Smooth muscle cell (in vitro differentiated cells): ENCODE measurements around the gene TMEM121B. TPM values are rescaled to one million over a fixed set of nuclear protein-coding genes. Genes with fewer than 3 reads are reported as not detected.
"Not testable (repeated sequence)": the region's sequence is repeated elsewhere in the genome, so short reads cannot be mapped to it uniquely, and the experiment has no call there.

Source experiments
- DNase-seq: peaks from one replicate; lab custom pipeline; 2025; ENCODE audit not compliant: unreplicated experiment; lab: John Stamatoyannopoulos, UW
- H2AFZ ChIP-seq: fragments of 200-600 bp; sonication (generic); 2 replicates; pipeline ENCODE4 v1.6.0; 2016; ENCODE audit warnings: antibody characterized with exemption, low read depth, mild to moderate bottlenecking
- H3F3A ChIP-seq: fragments of 200-600 bp; sonication (generic); 2 replicates; pipeline ENCODE4 v1.6.0; 2017; ENCODE audit warnings: antibody characterized with exemption, low read depth
- H3K27ac ChIP-seq: fragments of 200-600 bp; sonication (generic); 2 replicates; pipeline ENCODE4 v1.5.1; 2016; ENCODE audit warnings: low read depth, mild to moderate bottlenecking
- H3K27me3 ChIP-seq: fragments of 200-600 bp; sonication (generic); 2 replicates; pipeline ENCODE4 v1.6.1; 2016; ENCODE audit warnings: low read depth, mild to moderate bottlenecking
- H3K36me3 ChIP-seq: fragments of 200-600 bp; sonication (generic); 2 replicates; pipeline ENCODE4 v1.5.1; 2016; ENCODE audit warnings: low read depth
- H3K4me1 ChIP-seq: fragments of 200-600 bp; sonication (generic); 2 replicates; pipeline ENCODE4 v1.5.1; 2016; ENCODE audit warnings: low read depth
- H3K4me2 ChIP-seq: fragments of 200-600 bp; sonication (generic); 2 replicates; pipeline ENCODE4 v1.6.0; 2016; ENCODE audit warnings: mild to moderate bottlenecking
- H3K4me3 ChIP-seq: fragments of 200-600 bp; sonication (generic); 2 replicates; pipeline ENCODE4 v1.5.1; 2016; ENCODE audit warnings: mild to moderate bottlenecking
- H3K79me2 ChIP-seq: fragments of 200-600 bp; sonication (generic); 2 replicates; pipeline ENCODE4 v1.6.0; 2016; ENCODE audit warnings: low read depth, mild to moderate bottlenecking
- H3K9ac ChIP-seq: fragments of 200-600 bp; sonication (generic); 2 replicates; pipeline ENCODE4 v1.6.0; 2016; ENCODE audit warnings: low read depth
- H3K9me3 ChIP-seq: fragments of 200-600 bp; sonication (generic); replicated peaks from 2 replicates; pipeline ENCODE4 v1.5.1; 2016; ENCODE audit warnings: low read depth
- H4K20me1 ChIP-seq: fragments of 200-600 bp; sonication (generic); 2 replicates; pipeline ENCODE4 v1.6.0; 2016; ENCODE audit warnings: low read depth
- WGBS: methylation state at CpG from one replicate; pipeline ENCODE4 v1.1.7; 2016; ENCODE audit warnings: low lambda C conversion rate; 5-methylcytosine and 5-hydroxymethylcytosine counted together
- polyA plus RNA-seq: library from polyadenylated mRNA; unstranded; fragments of >200 nt; fragmentation: Nextera tagmentation; extraction: Ambion mirVana; gene quantifications from 2 replicates; pipeline ENCODE4 v1.2.1, GENCODE V29; 2016
- total RNA-seq: library from RNA; depleted of rRNA; stranded (reverse); fragments of >200 nt; gene quantifications from 2 replicates; pipeline ENCODE4 v1.2.3, GENCODE V29; 2014
- TF ChIP-seq, protein P1 (sequence below): fragments of 200-600 bp; sonication (generic); IDR thresholded peaks from 2 replicates; pipeline ENCODE4 v1.5.1; 2017; ENCODE audit warnings: borderline replicate concordance, mild to moderate bottlenecking, antibody characterized with exemption; ENCODE audit not compliant: insufficient read depth, poor library complexity, severe bottlenecking

TMEM121B gene
- total and polyA plus RNA-seq, 2 experiments from 2014 or later: 0.09 to 0.15 TPM

- Histone ChIP-seq H3K27ac (no peak overlapping the region), H3K4me2 (no peak overlapping the region), H3K79me2 (peaks cover 57% of the 10 kb centered on the region), H4K20me1 (peaks cover 57% of the 10 kb centered on the region), H3K4me1 (peaks cover 12% of the 10 kb centered on the region), H3K9me3 (no peaks in the 10 kb centered on the region), H3F3A (peaks cover 5% of the 10 kb centered on the region), H3K4me3 (no peak overlapping the region), H3K27me3 (no peaks in the 10 kb centered on the region), H3K36me3 (no peaks in the 10 kb centered on the region), H3K9ac (no peak overlapping the region), H2AFZ (no peak overlapping the region)
- 80% methylated on average over 3 of the region's 3 CpGs for WGBS
- DNase-seq: no peak
- TF ChIP-seq, protein P1, sequence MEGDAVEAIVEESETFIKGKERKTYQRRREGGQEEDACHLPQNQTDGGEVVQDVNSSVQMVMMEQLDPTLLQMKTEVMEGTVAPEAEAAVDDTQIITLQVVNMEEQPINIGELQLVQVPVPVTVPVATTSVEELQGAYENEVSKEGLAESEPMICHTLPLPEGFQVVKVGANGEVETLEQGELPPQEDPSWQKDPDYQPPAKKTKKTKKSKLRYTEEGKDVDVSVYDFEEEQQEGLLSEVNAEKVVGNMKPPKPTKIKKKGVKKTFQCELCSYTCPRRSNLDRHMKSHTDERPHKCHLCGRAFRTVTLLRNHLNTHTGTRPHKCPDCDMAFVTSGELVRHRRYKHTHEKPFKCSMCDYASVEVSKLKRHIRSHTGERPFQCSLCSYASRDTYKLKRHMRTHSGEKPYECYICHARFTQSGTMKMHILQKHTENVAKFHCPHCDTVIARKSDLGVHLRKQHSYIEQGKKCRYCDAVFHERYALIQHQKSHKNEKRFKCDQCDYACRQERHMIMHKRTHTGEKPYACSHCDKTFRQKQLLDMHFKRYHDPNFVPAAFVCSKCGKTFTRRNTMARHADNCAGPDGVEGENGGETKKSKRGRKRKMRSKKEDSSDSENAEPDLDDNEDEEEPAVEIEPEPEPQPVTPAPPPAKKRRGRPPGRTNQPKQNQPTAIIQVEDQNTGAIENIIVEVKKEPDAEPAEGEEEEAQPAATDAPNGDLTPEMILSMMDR: no peak
These were observed 34.8 kb upstream of the TMEM121B start for GRCh38 chr22:17155941-17156340.

- 91% methylated on average over 3 of the region's 3 CpGs for whole genome bisulfite sequencing
- Histone ChIP-seq H3K4me1 (peaks cover 4% of the 10 kb centered on the region), H3K4me2 (no peak overlapping the region), H3K36me3 (no peaks in the 10 kb centered on the region), H3F3A (no peaks in the 10 kb centered on the region), H3K9ac (no peak overlapping the region), H3K9me3 (no peaks in the 10 kb centered on the region), H3K79me2 (peaks cover 56% of the 10 kb centered on the region), H4K20me1 (peaks cover 87% of the 10 kb centered on the region), H2AFZ (no peak overlapping the region), H3K27me3 (no peaks in the 10 kb centered on the region), H3K27ac (no peak overlapping the region), H3K4me3 (no peak overlapping the region)
- DNase-seq: no peak
- TF ChIP-seq, protein P1: no peak
These were observed 31.8 kb upstream of the TMEM121B start for GRCh38 chr22:17152971-17153370.

DNA sequence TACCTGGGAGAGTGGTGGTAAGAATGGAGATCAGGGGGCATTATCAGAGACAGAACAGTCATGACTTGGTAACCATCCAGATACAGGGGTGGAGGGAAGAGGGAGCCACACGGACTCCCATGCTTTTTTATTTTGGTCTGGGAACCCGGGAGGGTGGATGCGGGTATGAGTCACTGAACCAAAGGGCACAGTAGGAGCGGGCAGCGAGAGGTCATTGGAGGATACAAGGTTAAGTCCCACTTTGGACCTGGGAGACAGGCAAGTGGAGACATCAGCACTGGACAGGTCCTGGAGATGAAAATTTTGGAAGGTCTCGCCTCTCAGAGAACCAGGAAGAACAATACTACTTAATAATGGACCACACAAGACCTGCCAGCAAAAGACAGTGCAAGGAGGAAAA, 31.2 kb upstream of the TMEM121B start:
- Histone ChIP-seq H2AFZ (no peak overlapping the region), H3K9ac (no peak overlapping the region), H3K4me1 (peaks cover 4% of the 10 kb centered on the region), H3K4me2 (no peak overlapping the region), H3K9me3 (no peaks in the 10 kb centered on the region), H3K27ac (no peak overlapping the region), H3K79me2 (peaks cover 50% of the 10 kb centered on the region), H3K27me3 (no peaks in the 10 kb centered on the region), H4K20me1 (peaks cover 88% of the 10 kb centered on the region), H3K36me3 (no peaks in the 10 kb centered on the region), H3K4me3 (no peak overlapping the region), H3F3A (no peaks in the 10 kb centered on the region)
- DNase-seq: no peak
- WGBS: 93% methylated on average over 6 of the region's 6 CpGs
- TF ChIP-seq, protein P1: no peak

DNA sequence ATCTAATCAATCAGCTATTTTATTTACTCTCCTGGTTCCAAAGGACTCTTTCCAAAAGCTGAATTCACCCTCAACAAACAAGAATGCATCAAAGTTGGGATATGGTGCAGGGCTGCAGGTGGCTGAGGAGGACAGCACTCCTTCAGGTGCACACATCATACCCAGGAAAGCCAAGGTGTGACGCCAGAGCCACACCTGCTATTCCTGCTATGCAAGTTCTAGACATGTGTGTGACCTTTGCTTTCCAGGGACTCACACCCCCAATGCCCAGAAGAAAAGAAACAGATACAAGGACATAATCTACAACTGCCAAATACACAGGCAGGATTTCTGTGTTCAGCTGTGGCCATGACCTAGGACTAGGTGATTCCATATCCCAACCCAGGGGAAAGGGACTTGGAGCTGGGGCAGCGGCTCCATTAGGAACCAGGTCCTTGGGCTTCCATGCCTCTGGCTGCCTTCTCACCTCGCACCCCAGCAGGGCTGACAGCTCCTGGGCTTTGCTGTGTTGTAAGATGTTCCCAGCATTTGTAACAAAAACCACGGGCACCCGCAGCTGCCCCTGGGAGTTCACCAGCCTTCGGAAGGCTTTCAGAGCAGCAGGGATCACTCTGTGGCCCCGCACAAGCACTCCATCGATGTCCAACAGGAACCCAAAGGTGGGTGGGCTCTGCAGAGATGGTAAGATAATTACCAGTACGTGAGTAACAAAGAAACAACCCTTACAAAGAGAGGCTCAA, 28.1 kb upstream of the TMEM121B start:
- H3K79me2 ChIP-seq: peaks cover 21% of the 10 kb centered on the region
- TF ChIP-seq, protein P1: no peak
- peaks cover 80% of the 10 kb centered on the region for H4K20me1 ChIP-seq
- H3F3A ChIP-seq: no peaks in the 10 kb centered on the region
- no peaks in the 10 kb centered on the region for H3K4me1 ChIP-seq
- no peak overlapping the region for H3K4me2 ChIP-seq
- no peaks in the 10 kb centered on the region for H3K36me3 ChIP-seq
- H3K27me3 ChIP-seq: no peaks in the 10 kb centered on the region
- WGBS: 95% methylated on average over 9 of the region's 9 CpGs
- H3K4me3 ChIP-seq: no peak overlapping the region
- no peak overlapping the region for H3K27ac ChIP-seq
- no peak overlapping the region for H3K9ac ChIP-seq
- no peak overlapping the region for H2AFZ ChIP-seq
- no peak for DNase-seq
- no peaks in the 10 kb centered on the region for H3K9me3 ChIP-seq

DNA sequence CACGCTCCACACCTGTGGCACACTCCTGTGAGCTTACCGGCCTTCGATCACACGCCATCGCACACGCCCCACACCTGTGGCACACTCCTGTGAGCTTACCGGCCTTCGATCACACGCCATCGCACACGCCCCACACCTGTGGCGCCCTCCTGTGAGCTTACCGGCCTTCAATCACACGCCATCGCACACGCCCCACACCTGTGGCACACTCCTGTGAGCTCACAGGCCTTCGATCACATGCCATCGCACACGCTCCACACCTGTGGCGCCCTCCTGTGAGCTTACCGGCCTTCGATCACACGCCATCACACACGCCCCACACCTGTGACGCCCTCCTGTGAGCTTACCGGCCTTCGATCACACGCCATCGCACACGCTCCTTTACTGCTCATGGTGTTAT, 26.3 kb upstream of the TMEM121B start:
- H3K36me3 ChIP-seq, H3K27ac ChIP-seq, H3K9me3 ChIP-seq, H2AFZ ChIP-seq, H3K27me3 ChIP-seq, H3K79me2 ChIP-seq, H3K4me1 ChIP-seq, H3K4me3 ChIP-seq, H3K4me2 ChIP-seq, DNase-seq, H3K9ac ChIP-seq, H3F3A ChIP-seq: not testable (repeated sequence)
- 96% methylated on average over 30 of the region's 30 CpGs for WGBS
- peaks cover 62% of the 10 kb centered on the region for H4K20me1 ChIP-seq
